Activated CD8-positive, alpha-beta memory T cell treated with anti-CD3 and anti-CD28 coated beads for 48 hours (primary cell): ENCODE measurements around the gene SPI1.

Experiments
- DNase-seq, 3 experiments: peaks; one replicate each; pipeline ENCODE4 v3.0.0-alpha.2; 2020; ENCODE audit warnings: low read depth in 2 of 3, low spot score in 2 of 3

Gene SPI1

GRCh38 chr11:47388697-47389576 is 10.6 kb upstream of the SPI1 start:
- no peak for DNase-seq

DNA sequence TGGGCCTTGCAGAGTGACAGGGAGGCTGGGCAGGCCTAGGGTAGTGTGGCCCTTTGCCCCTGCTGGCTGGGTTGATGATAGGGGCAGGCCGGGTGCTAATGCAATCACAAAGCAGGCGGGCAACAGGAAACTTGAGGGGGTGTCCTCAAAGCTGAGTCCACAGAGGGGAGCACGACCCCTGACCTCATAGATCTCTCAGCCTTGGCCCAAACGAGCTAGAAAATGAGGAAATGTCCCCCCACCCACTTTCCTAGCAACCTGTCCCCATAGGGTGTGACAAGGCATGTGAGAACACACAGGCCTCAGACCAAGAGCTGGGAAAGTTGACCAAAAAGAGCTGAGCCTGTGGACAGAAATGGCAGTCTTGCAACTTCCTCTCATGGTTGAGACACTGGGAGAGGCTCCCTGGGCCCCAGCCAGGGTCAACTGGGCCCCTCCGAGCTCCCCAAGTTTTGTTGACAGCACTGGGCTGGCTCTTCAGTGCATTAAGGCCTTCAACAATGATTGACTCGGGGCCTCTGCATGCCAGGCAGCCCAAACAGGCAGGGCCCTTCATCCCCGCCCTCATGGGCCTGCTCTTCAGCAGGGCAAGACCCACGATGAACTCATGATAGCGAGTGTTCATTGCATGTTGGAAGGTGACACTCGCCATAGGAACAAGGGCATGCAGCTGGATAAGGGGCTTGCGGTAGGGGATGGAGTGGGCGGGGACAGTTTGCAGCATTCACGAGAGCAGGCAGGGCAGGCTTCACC is 9.8 kb upstream of the SPI1 start:
- DNase-seq: no peak

- DNase-seq: no peak
Observed at GRCh38 chr11:47384498-47384897, 6.2 kb upstream of the SPI1 start.

DNA sequence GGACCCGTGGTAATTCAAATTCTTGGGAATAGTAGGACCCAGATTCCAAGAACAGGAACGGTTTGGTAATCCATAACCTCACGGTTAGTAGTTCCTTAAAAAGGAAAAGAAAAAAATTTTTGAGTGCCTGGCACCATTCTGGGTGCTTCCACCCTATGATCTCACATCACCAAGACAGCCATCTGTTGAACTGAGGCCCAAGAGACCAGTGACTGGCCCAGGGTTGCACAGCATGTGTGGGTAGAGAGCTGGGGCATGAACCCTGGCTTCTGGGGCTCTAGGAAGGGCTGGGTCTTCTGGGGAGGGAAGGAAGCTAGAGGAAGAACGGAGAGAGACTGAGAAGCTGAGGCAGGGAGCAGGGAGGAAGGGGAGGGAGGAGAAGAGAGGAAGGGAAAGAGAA is 4.7 kb upstream of the SPI1 start:
- no peak for DNase-seq

- no peak for DNase-seq
Observed at GRCh38 chr11:47380078-47380477, 1.7 kb upstream of the SPI1 start.

DNA sequence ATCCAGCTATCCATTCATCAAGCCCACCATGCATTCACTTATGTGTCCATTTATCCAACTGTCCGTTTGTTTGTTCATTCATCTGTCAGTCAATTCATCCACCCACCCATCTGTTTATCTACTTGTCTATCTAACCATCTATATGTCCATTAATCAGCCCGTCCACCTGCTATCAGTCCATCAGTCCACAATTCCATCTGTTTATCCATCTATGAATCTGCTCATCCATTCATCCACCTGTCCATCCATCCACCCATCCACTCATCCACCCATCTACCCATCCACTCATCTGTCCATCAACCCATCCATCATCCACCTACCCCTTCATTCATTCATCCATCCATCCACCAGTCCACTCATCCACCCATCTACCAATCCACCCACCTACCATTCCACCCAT is 970 bp upstream of the SPI1 start:
- DNase-seq: no peak

DNA sequence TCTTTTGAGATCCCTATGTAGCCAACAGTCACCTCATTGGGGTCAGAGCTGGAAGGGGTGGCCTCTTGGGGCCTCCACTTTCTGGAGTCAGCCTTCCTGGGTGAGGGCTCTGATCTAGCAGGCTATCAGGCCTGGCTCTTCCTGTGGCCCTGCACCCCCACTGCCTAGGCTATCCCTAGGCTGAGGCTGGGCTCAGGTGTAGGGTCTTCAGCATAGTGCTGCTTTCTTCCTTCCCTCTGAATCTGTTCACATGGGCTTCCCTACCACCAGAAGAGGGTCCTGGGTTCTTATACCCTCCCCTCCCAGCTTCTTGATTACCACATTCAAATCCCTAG is 456 bp upstream of the SPI1 start:
- no peak for DNase-seq

DNA sequence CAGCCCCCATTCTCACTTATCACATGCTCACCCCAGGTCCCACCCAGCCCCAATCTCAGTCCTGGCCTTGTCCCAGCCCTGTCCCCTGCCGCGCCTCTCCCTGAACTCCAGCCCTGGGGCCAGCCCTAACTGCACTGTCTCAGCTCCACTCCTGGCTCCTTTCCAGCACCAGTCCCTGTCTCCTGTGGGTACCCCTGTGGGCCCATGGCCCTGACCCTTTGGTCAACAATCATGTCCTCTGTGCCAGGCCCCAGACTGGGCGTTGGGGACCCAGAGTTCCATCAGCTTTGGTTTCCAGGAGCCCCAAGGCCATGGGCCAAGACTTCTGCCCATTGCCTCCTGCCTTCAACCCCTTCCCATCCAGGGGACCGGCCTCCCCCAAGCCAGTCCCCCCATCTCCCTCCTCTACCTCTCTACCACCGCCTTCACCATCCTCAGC is 757 bp downstream of the SPI1 start:
- no peak for DNase-seq

DNA sequence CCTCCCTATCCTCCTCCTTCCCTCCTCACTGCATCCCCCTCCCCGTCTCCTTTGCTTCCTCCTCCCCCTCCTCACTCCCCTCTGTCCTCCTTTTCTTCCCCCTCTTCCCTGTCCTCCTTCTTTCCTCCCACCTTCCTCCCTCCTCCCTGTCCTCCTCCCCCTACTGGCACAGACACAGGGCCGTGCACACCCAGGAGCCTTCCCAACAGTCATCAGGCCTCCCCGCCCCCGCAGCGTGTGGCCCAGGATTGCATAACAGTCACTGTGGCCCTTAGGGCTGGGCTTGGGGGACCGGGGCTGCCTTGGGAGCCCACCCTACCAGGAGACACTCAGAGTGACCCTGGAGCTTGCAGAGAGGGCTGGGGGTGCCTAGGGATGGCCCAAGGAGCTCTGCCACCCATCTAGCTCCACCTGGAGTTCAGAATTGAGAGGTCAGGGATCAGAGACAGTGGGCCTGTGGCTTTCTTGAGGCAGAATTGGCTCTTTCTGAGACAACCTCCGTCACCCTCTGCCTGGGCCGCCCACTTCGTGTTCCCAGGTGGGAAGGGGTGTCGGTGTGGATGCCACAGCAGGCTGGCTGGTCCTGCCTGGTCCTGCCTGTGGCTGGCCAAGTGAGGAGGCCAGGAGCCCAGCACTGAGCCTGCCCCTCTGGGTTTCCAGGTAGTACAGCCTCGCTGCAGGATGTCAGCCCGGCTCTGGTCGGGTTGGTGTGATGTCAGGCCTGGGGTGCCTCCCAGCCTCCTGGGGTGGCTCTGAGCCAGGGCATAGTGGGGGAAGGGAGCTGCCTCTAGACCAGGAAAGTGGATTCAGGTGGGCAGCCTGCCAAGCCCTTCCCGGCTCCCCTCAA is 1.6 kb downstream of the SPI1 start:
- DNase-seq: no peak

DNA sequence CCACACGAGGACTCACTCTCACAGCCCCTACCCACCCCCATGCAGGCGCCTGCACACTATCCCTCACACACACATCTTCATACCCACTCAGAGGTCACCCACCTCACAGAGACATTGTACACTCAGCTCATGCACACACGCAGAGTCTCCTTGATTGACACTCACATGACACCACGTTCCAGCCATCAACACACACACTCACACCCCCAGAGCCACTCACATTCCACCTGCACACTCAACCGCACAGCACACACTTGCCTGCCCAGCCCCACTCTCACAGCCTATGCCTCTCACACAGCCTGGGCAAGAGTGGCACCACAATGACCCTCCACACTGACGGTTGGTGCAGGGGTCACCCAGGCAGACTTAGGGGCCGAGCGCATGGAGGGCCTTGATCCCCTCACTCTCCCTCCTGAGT is 2.2 kb downstream of the SPI1 start:
- DNase-seq: no peak

DNA sequence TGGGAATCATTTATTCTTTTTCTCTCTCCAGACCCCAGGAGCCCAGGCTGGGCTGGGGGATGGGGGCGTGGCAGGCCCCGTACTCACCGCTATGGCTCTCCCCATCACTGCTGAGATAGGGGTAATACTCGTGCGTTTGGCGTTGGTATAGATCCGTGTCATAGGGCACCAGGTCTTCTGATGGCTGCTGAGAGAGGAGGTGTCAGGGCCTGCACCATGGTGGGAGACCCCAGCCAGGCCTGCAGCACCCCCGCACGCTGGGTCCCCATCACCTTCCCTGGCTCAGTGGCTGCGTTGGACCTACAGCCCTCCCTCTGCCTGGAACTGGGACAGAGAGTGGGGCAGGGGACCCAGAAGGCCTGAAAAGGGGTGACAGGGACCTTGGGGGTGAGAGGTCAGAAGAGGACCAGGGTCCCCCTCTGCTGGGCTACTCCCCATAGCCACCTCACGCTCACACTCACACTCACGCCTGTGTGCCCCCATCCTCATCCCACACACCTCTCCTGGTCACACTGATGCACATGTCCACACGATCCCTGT is 2.7 kb downstream of the SPI1 start:
- no peak for DNase-seq

- no peak for DNase-seq
Observed at GRCh38 chr11:47375020-47375419, 3.3 kb downstream of the SPI1 start.

- DNase-seq: no peak
Observed at GRCh38 chr11:47374720-47375019, 3.7 kb downstream of the SPI1 start.

GRCh38 chr11:47373876-47374719 is 4.2 kb downstream of the SPI1 start:
- peak; percentile 57 to 83 (median 79) for DNase-seq

- DNase-seq: no peak
Observed at GRCh38 chr11:47372422-47372821, 5.9 kb downstream of the SPI1 start.

- DNase-seq: no peak
Observed at GRCh38 chr11:47369676-47370075, 8.7 kb downstream of the SPI1 start.

GRCh38 chr11:47366020-47366490 is 12.3 kb downstream of the SPI1 start:
- no peak for DNase-seq

DNA sequence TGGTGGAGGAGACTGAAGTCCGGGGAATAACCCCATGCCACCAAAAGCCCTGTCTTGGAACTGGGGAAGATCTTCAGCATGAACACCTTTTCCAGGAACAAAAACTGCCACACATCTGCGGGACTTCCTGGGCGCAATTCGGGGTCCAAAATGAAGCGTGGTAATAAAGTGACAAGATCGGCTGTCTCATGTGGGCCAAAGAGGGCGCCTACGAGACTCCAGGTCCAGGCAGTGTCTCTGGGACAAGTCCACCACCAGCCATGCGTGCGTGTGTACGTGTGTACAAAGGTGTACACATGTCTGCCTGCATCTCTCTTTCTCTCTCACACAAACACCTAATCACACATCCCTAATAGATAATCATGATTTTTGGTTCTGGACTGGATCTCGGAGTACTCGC is 16.9 kb downstream of the SPI1 start:
- DNase-seq: no peak

GRCh38 chr11:47360341-47360740 is 18.0 kb downstream of the SPI1 start:
- no peak for DNase-seq

DNA sequence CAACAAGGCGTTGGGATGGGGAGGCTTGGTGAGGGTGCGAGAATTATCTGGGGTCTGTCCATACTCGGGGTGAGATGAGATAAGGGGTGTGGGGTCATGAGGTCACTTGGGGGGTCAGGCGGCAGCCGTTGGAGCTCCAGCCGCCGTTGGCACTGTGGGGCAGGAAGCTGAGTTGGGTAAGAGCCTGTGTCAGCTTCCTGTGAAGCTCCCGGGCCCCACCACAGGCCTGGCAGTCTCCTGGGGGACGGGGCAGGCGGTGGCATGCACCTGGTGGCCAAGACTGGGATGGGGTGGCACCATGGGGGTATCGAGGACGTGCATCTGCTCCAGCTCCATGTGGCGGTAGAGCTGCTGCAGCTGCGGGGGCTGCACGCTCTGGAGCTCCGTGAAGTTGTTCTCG is 18.8 kb downstream of the SPI1 start:
- DNase-seq: no peak

DNA sequence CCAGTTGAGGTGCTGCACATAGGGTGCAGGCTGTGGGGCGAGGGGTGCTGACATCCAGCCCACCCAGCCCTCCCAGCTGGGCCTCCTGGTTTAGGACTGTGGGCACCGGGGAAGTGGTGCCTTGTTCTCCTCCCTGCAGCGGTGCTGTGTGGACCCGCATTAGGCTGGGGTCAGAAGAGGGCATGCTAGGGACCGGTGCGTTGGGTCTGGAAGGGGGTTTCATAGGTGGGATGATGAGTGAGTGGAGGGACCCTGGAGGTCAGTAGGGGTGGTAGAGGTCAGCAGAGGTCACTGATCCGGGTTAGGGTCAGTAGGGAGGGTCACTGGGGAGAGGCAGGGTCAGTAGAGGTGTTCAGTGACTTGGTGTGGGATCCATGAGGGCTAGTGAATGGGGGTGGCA is 19.2 kb downstream of the SPI1 start:
- no peak for DNase-seq
